ENCODE measurements around the gene SERPINB10.

The SERPINB10 gene

DNA sequence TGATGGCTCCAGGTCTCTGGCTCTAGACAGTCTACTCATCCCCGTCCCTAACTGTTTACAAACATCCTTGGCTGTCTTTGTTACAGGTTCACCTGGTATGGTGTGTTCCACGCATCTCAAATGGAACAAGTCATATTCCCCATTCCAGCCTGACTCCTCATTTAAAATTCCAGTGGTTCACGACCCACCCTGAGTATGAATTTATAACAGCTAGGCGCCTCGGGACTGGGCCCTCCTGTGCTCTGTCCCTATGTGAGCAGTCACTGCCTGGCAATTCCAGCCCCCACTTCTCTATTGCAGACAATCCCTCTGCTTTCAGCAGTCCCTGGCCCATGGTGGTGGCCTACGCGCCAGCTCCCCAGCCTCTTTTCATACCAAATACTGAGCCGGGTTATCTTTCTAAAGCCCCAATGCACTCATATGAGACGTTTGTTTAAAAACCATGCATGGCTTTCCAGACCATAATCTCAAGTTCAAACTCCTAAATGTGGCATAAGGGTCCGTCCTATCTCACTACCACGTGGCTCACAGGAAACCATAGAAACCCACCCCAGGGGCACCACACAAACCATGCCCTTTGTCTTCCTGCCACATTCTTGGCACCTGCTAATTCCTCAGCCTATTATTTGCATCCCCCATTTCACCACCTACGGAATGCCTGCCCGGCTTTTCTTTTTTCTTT, 63.7 kb downstream of the SERPINB10 start:
- Histone ChIP-seq H2AFZ (ENCODE audit: low read depth, low read length) (peak overlapping the region; percentile 82), H4K20me1 (ENCODE audit: insufficient read depth, low read length) (no peaks in the 10 kb centered on the region), H3K27ac (ENCODE audit: low read length) (peak overlapping the region; percentile 78), H3K4me2 (ENCODE audit: insufficient read depth, low read length) (peak overlapping the region; percentile 85), H3K27me3 (ENCODE audit: insufficient read depth, low read length, poor library complexity) (no peaks in the 10 kb centered on the region), H3K9ac (ENCODE audit: low read depth, low read length) (peak overlapping the region; percentile 75; the same call in 1 of the 2 replicates), H3K9me3 (ENCODE audit: insufficient read depth, low read length, severe bottlenecking) (no peaks in the 10 kb centered on the region), H3K4me1 (ENCODE audit: insufficient read depth, low read length) (peaks cover 53% of the 10 kb centered on the region), H3K4me3 (ENCODE audit: low read depth in 1 of 2, low read length in 2 of 2) (peak overlapping the region in 1 of 2 experiments; percentile 62; a peak in 2 of 4 replicates), H3K79me2 (ENCODE audit: insufficient read depth, low read length) (no peaks in the 10 kb centered on the region; the same call in 1 of the 2 replicates), H3K36me3 (ENCODE audit: insufficient read depth, low read length) (no peaks in the 10 kb centered on the region)
- ATAC-seq (ENCODE audit: insufficient read depth, low read depth) (no peak), DNase-seq (peak; percentile 38)
- TF ChIP-seq EZH2 (IDR thresholded peaks at IDR 0.05; ENCODE audit: borderline replicate concordance, low read depth, low read length, severe bottlenecking) = no peak
- TF ChIP-seq, protein P1, sequence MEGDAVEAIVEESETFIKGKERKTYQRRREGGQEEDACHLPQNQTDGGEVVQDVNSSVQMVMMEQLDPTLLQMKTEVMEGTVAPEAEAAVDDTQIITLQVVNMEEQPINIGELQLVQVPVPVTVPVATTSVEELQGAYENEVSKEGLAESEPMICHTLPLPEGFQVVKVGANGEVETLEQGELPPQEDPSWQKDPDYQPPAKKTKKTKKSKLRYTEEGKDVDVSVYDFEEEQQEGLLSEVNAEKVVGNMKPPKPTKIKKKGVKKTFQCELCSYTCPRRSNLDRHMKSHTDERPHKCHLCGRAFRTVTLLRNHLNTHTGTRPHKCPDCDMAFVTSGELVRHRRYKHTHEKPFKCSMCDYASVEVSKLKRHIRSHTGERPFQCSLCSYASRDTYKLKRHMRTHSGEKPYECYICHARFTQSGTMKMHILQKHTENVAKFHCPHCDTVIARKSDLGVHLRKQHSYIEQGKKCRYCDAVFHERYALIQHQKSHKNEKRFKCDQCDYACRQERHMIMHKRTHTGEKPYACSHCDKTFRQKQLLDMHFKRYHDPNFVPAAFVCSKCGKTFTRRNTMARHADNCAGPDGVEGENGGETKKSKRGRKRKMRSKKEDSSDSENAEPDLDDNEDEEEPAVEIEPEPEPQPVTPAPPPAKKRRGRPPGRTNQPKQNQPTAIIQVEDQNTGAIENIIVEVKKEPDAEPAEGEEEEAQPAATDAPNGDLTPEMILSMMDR (IDR thresholded peaks at IDR 0.05; ENCODE audit: borderline replicate concordance, extremely low read depth, low read length, poor library complexity, severe bottlenecking) = no peak

DNA sequence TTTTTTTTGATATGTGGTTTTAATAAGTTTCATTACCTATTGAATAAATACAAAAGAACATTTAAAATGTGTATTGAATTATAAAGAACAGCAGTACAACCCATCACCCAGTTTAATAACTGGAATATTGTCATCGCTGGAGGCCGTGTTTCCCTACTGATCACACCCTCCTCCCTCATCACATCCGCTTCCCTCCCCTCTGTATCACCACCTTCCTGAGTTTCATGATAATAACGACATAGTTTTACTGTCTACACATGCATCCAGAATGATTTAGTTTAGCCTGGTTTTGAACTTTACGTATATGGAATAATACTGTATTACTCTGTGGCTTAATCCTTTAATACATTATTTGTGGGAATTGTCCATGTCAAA, 64.2 kb downstream of the SERPINB10 start:
- H3K9me3 ChIP-seq (ENCODE audit: insufficient read depth, low read length, severe bottlenecking) = no peaks in the 10 kb centered on the region
- no peak overlapping the region for H3K9ac ChIP-seq (ENCODE audit: low read depth, low read length)
- no peaks in the 10 kb centered on the region for H3K36me3 ChIP-seq (ENCODE audit: insufficient read depth, low read length)
- DNase-seq (no peak), ATAC-seq (ENCODE audit: insufficient read depth, low read depth) (no peak)
- H3K4me2 ChIP-seq (ENCODE audit: insufficient read depth, low read length) = no peak overlapping the region
- no peaks in the 10 kb centered on the region for H3K27me3 ChIP-seq (ENCODE audit: insufficient read depth, low read length, poor library complexity)
- peaks cover 53% of the 10 kb centered on the region for H3K4me1 ChIP-seq (ENCODE audit: insufficient read depth, low read length)
- no peaks in the 10 kb centered on the region for H4K20me1 ChIP-seq (ENCODE audit: insufficient read depth, low read length)
- H2AFZ ChIP-seq (ENCODE audit: low read depth, low read length) = no peak overlapping the region
- no peaks in the 10 kb centered on the region; the same call in 1 of the 2 replicates for H3K79me2 ChIP-seq (ENCODE audit: insufficient read depth, low read length)
- no peak overlapping the region for H3K4me3 ChIP-seq (ENCODE audit: low read depth in 1 of 2, low read length in 2 of 2)
- TF ChIP-seq EZH2 (IDR thresholded peaks at IDR 0.05; ENCODE audit: borderline replicate concordance, low read depth, low read length, severe bottlenecking) = no peak
- TF ChIP-seq, protein P1 (IDR thresholded peaks at IDR 0.05; ENCODE audit: borderline replicate concordance, extremely low read depth, low read length, poor library complexity, severe bottlenecking) = no peak
- no peak overlapping the region for H3K27ac ChIP-seq (ENCODE audit: low read length)

DNA sequence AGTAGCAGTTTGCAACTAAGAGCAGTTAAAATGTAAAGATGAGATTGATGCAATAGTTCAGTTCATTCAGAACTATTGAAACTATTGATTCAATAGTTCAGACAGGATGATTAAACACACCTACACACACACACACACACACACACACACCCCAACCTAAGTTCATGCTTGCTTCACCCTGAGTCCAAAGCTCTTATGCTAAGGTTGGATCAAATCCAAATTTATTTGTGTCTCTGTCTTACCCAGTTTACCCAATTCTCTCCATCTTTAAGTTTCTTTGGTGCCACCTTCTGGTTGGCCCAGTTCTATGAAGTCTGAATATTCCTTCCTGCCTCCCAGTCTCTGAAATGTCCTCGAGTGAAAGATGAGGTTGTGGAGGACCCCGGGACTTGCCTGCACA, 67.2 kb downstream of the SERPINB10 start:
- Histone ChIP-seq H3K27me3 (ENCODE audit: insufficient read depth, low read length, poor library complexity) (no peaks in the 10 kb centered on the region), H2AFZ (ENCODE audit: low read depth, low read length) (peak overlapping the region; percentile 57), H3K79me2 (ENCODE audit: insufficient read depth, low read length) (peaks cover 5% of the 10 kb centered on the region; the same call in 1 of the 2 replicates), H3K9me3 (ENCODE audit: insufficient read depth, low read length, severe bottlenecking) (no peaks in the 10 kb centered on the region), H4K20me1 (ENCODE audit: insufficient read depth, low read length) (no peaks in the 10 kb centered on the region), H3K9ac (ENCODE audit: low read depth, low read length) (0 out of 2 replicates have a peak overlapping the region, but pooled peaks have one; percentile 14), H3K4me1 (ENCODE audit: insufficient read depth, low read length) (peaks cover 54% of the 10 kb centered on the region), H3K4me3 (ENCODE audit: low read depth in 1 of 2, low read length in 2 of 2) (no peak overlapping the region), H3K27ac (ENCODE audit: low read length) (peak overlapping the region; percentile 65), H3K36me3 (ENCODE audit: insufficient read depth, low read length) (no peaks in the 10 kb centered on the region), H3K4me2 (ENCODE audit: insufficient read depth, low read length) (peak overlapping the region; percentile 30; the same call in 1 of the 2 replicates)
- no peak for TF ChIP-seq EZH2 (IDR thresholded peaks at IDR 0.05; ENCODE audit: borderline replicate concordance, low read depth, low read length, severe bottlenecking)
- TF ChIP-seq, protein P1 (IDR thresholded peaks at IDR 0.05; ENCODE audit: borderline replicate concordance, extremely low read depth, low read length, poor library complexity, severe bottlenecking) = peak; percentile 65
- DNase-seq (peak; percentile 44), ATAC-seq (ENCODE audit: insufficient read depth, low read depth) (no peak)
